NCI-H2196 treated with DMSO at 0.1 percent for 48 hours (cell line): ENCODE results near the gene PRDM15.

Experiments
- DNase-seq: peaks from one replicate; lab custom pipeline; 2025; ENCODE audit not compliant: unreplicated experiment; lab: John Stamatoyannopoulos, UW

PRDM15 gene

DNA sequence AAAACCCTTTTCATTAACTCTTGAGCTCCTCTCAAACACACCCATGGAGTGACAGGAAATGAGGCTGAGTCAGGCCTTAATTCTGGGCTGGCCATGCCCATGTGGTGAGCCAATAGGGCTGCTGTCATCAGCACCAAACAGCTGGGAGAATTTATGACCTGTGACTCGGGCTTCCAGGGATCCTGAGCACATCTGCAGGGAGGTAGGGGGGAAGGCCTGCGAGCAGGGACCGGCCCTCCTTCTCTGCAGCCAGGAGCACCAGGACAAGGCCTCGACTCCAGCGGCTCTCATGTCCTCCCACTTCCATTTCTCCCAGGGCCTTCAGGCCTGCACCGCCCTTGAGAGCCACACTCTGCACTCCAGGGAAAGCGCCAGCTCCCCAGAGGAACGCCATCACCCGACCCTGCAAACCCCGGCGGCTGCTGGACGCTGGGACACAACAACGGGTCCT is 126.9 kb downstream of the PRDM15 start:
- DNase-seq, result no peak

DNA sequence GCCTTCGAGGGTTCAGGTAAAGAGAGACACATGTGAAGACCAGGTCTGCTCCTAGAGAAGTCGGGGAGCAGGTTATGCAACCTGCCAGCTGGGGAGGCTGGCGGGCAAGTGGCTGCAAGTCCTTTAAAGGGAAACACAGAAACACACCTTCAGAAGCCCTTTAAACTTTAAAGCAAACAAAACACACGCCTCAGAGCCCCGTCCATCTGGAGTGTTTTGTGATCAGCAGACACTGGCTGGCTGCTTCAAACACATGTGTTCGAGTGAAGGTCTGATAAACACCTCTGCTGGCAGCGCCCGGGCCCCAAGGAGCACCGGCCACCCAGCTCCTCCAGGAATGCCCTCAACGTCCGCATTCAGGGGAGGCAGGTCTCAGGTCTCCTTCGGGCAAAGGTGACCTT is 127.5 kb downstream of the PRDM15 start:
- no peak for DNase-seq

DNA sequence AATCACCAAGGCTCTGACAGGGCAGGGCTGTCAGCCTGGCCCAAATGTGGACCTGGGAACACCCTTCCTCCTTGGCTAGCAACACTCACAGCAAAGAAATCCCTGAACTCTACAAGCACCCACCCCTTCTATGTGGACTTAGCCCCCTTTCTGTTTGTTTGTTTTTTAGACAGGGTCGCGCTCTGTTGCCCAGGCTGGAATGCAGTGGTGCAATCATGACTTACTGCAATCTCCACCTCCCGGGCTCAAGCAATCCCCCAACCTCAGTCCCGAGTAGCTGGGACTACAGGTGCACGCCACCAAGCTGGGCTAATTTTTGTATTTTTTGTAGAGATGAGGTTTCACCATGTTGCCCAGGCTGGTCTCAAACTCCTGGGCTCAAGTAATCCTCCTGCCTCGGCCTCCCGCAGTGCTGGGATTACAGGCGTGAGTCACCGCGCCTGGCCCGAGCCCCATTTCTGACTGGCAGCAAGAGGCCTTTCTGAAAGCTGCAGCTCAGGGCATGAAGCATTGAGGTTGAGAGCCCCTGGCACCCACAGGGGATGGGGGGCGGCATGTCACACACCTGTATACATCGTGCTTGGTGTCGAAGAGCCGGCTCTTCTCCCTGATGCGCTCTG is 128.5 kb downstream of the PRDM15 start:
- DNase-seq, result no peak

DNA sequence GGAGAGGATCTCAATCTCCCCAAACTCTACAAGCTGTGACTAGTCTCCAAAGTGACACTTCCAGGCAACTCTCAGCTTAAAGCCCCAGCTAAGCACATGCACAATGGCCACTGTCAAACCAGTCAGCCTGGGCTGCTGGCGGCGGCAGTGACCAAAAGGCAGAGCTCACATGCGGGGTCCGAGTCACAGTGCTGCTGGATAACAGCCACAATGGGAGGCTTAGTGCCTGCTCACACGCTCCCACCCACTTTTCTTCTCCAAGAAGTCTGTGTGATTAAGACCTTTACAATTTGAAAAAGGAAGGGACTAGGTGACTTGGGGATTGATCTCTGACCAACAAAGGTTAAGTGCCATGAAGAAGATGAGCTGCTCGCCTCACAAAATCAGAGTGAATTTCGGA is 129.1 kb downstream of the PRDM15 start:
- no peak for DNase-seq

DNA sequence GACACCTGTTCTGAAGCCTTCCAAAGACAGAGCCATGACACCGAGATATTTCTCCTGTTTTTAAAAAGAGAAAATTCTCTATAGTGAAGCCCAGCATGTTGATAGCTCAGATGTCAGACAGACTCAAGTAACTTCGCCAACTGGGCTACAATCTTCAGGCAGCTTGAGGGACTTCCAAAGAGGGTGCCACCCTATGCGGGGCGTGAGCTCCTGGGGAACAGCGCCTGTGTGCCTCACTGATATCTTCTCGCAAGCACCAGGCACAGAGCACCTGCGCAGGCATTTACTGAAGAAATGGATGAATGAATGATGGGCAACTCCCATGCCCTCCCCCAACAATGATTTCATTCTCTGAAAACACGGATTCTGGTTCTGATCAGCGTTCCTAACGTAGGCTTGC is 129.9 kb downstream of the PRDM15 start:
- DNase-seq, result no peak
